Fibroblast of lung (primary cell): ENCODE data around the gene ERBB2. TPM values are rescaled to one million over a fixed set of nuclear protein-coding genes. Genes with fewer than 3 reads are reported as not detected.

Experiments
- DNase-seq, 2 donors: peaks; one replicate each; pipeline versions ENCODE4 v3.0.0 to v3.0.0-alpha.2; 2010; ENCODE audit warnings: low read depth in 2 of 2
- H2AFZ ChIP-seq: 2 replicates; pipeline ENCODE4 v1.5.1; 2012; ENCODE audit warnings: low read length, control low read depth, inconsistent platforms
- H3K27ac ChIP-seq: 2 replicates; pipeline ENCODE4 v1.5.1; 2011; ENCODE audit warnings: low read length, control low read depth; ENCODE audit not compliant: insufficient read depth
- H3K27me3 ChIP-seq: 2 replicates; pipeline ENCODE4 v1.5.1; 2011; ENCODE audit warnings: mild to moderate bottlenecking, low read length; ENCODE audit not compliant: control insufficient read depth, insufficient read depth
- H3K36me3 ChIP-seq: 2 replicates; pipeline ENCODE4 v1.5.1; 2011; ENCODE audit warnings: low read length; ENCODE audit not compliant: control insufficient read depth, insufficient read depth
- H3K4me1 ChIP-seq: 2 replicates; pipeline ENCODE4 v1.5.1; 2011; ENCODE audit warnings: low read length; ENCODE audit not compliant: control insufficient read depth, insufficient read depth; ENCODE audit errors: extremely low read depth
- H3K4me2 ChIP-seq: 2 replicates; pipeline ENCODE4 v1.5.1; 2011; ENCODE audit warnings: low read length, control low read depth; ENCODE audit not compliant: insufficient read depth; ENCODE audit errors: extremely low read depth
- H3K4me3 ChIP-seq, 4 experiments: fragments of 200-600 bp in 1 of 4; sonication (generic) in 1 of 4; replicated peaks in 1 of 4; 2 replicates each; pipeline ENCODE4 v1.5.1; 2011 to 2016; ENCODE audit warnings: low read length in 4 of 4, low read depth in 3 of 4, mild to moderate bottlenecking in 3 of 4, control low read depth in 2 of 4, inconsistent platforms in 1 of 4, mixed read lengths in 1 of 4; ENCODE audit not compliant: insufficient read depth in 1 of 4; ENCODE audit errors: control extremely low read depth in 1 of 4
- H3K79me2 ChIP-seq: 2 replicates; pipeline ENCODE4 v1.5.1; 2012; ENCODE audit warnings: mild to moderate bottlenecking, low read length, inconsistent platforms; ENCODE audit not compliant: control insufficient read depth, insufficient read depth
- H3K9ac ChIP-seq: 2 replicates; pipeline ENCODE4 v1.5.1; 2011; ENCODE audit warnings: mild to moderate bottlenecking, low read length, control low read depth; ENCODE audit not compliant: insufficient read depth
- H3K9me3 ChIP-seq: 2 replicates; pipeline ENCODE4 v1.5.1; 2012; ENCODE audit warnings: low read depth, low read length; ENCODE audit not compliant: control insufficient read depth, insufficient read depth
- H4K20me1 ChIP-seq: 2 replicates; pipeline ENCODE4 v1.5.1; 2011; ENCODE audit warnings: low read length; ENCODE audit not compliant: control insufficient read depth, insufficient read depth; ENCODE audit errors: extremely low read depth
- CTCF ChIP-seq, 2 donors: IDR thresholded peaks in 1 of 2; conservative IDR thresholded peaks in 1 of 2; 1 replicate in 1 of 2; 2 replicates in 1 of 2; pipeline ENCODE4 v1.5.1; 2011 to 2012; ENCODE audit warnings: low read length in 2 of 2, control low read depth in 1 of 2, inconsistent platforms in 1 of 2, low read depth in 1 of 2, mild to moderate bottlenecking in 1 of 2
- EZH2 ChIP-seq: IDR thresholded peaks from 2 replicates; pipeline ENCODE4 v1.5.1; 2012; ENCODE audit warnings: low read length, control low read depth, mild to moderate bottlenecking; ENCODE audit errors: missing control alignments
- polyA plus RNA-seq, 2 donors: library from polyadenylated mRNA; depleted of rRNA in 1 of 2; stranded (reverse) in 1 of 2; unstranded in 1 of 2; fragments of >200 nt; gene quantifications; 2 replicates each; pipeline ENCODE4 v1.2.1, GENCODE V29; 2011 to 2012; ENCODE audit warnings: missing spikeins in 1 of 2
- total RNA-seq: library from RNA; depleted of rRNA; stranded (reverse); fragments of >200 nt; gene quantifications from 2 replicates; pipeline ENCODE4 v1.2.1, GENCODE V29; 2014

The ERBB2 gene
- total and polyA plus RNA-seq, 2 donors (not counting 1 experiment from before 2014, with no cell fraction given): 24.7 to 33.9 TPM

GRCh38 chr17:39667262-39667944, 32.5 kb upstream of the ERBB2 start:
- no peak overlapping the region for H2AFZ ChIP-seq
- no peaks in the 10 kb centered on the region for H4K20me1 ChIP-seq
- no peaks in the 10 kb centered on the region for H3K79me2 ChIP-seq
- peaks cover 3% of the 10 kb centered on the region for H3K36me3 ChIP-seq
- DNase-seq: no peak
- H3K4me1 ChIP-seq: peaks cover 2% of the 10 kb centered on the region
- H3K27ac ChIP-seq: no peak overlapping the region
- H3K4me3 ChIP-seq: no peak overlapping the region
- H3K9me3 ChIP-seq: no peaks in the 10 kb centered on the region
- TF ChIP-seq CTCF (conservative IDR thresholded peaks at IDR 0.05 in 1 of 2, IDR thresholded peaks at IDR 0.05 in 1 of 2; ENCODE audit: low read depth in 1 of 2, low read length in 2 of 2) (no peak), EZH2 (peak; percentile 73)
- no peak overlapping the region for H3K4me2 ChIP-seq
- H3K27me3 ChIP-seq: peaks cover 38% of the 10 kb centered on the region
- H3K9ac ChIP-seq: no peak overlapping the region

GRCh38 chr17:39667945-39668924, 31.6 kb upstream of the ERBB2 start, which contains the start of gene PNMT:
Gene PNMT, plus strand, starts transcription at chr17:39668453. Its CDS starts 23 bp downstream, at chr17:39668476.
- Histone ChIP-seq H3K4me3 (peak within 1 kb of the TSS in 1 of 4 experiments; percentile 27), H4K20me1 (no peaks in the 10 kb centered on the region), H3K9ac (no peak within 1 kb of the TSS), H3K4me2 (peak within 1 kb of the TSS; percentile 64), H3K9me3 (no peaks in the 10 kb centered on the region), H2AFZ (no peak within 1 kb of the TSS), H3K27ac (no peak within 1 kb of the TSS), H3K4me1 (peaks cover 2% of the 10 kb centered on the region), H3K27me3 (peaks cover 38% of the 10 kb centered on the region), H3K36me3 (no peaks in the 10 kb centered on the region), H3K79me2 (no peaks in the 10 kb centered on the region)
- DNase-seq: peak; percentile 52 to 53
- peak; percentile 47 to 53 for TF ChIP-seq CTCF (conservative IDR thresholded peaks at IDR 0.05 in 1 of 2, IDR thresholded peaks at IDR 0.05 in 1 of 2; ENCODE audit: low read depth in 1 of 2, low read length in 2 of 2)
- TF ChIP-seq EZH2: peak; percentile 80
